Fibroblast of skin of scalp (primary cell): ENCODE results near the gene ARMC5.
A peak's percentile ranks its signal among the peaks of the same experiment; 100 is the strongest.

Experiments used
- DNase-seq: peaks from one replicate; pipeline ENCODE4 v3.0.0-alpha.2; 2013

ARMC5 gene

GRCh38 chr16:31461921-31462804, 2.9 kb downstream of the ARMC5 start:
- no peak for DNase-seq

GRCh38 chr16:31464348-31464769, 5.1 kb downstream of the ARMC5 start:
- no peak for DNase-seq

GRCh38 chr16:31464781-31465260, 5.5 kb downstream of the ARMC5 start:
- no peak for DNase-seq

- DNase-seq, result no peak
These were observed 6.6 kb downstream of the ARMC5 start for GRCh38 chr16:31465788-31466370.

GRCh38 chr16:31466381-31466841, 7.1 kb downstream of the ARMC5 start:
- DNase-seq, result no peak

- DNase-seq, result peak; percentile 70
These were observed 8.0 kb downstream of the ARMC5 start for GRCh38 chr16:31467151-31467773.

- DNase-seq, result no peak
These were observed 8.6 kb downstream of the ARMC5 start for GRCh38 chr16:31467858-31468257.

- DNase-seq, result no peak
These were observed 11.3 kb downstream of the ARMC5 start for GRCh38 chr16:31470615-31471014.

GRCh38 chr16:31471241-31471874, 12.1 kb downstream of the ARMC5 start:
- no peak for DNase-seq

GRCh38 chr16:31471875-31472708, 12.8 kb downstream of the ARMC5 start, which contains the start of gene TGFB1I1:
TGFB1I1 (plus strand) TSS chr16:31472152; CDS start chr16:31472189, 37 bp downstream.
- DNase-seq, result peak; percentile 96

- peak; percentile 97 for DNase-seq
These were observed 13.5 kb downstream of the ARMC5 start for GRCh38 chr16:31472709-31473203.

- no peak for DNase-seq
These were observed 14.1 kb downstream of the ARMC5 start for GRCh38 chr16:31473264-31473984.

- DNase-seq, result peak; percentile 57
These were observed 14.9 kb downstream of the ARMC5 start for GRCh38 chr16:31474173-31474714.

- DNase-seq, result no peak
These were observed 15.8 kb downstream of the ARMC5 start for GRCh38 chr16:31474773-31475738.

- no peak for DNase-seq
These were observed 16.6 kb downstream of the ARMC5 start for GRCh38 chr16:31475946-31476302.

- no peak for DNase-seq
These were observed 17.3 kb downstream of the ARMC5 start for GRCh38 chr16:31476303-31477219.

GRCh38 chr16:31477220-31478216, 18.2 kb downstream of the ARMC5 start:
- DNase-seq, result no peak
